PC-9 (cell line): ENCODE measurements around the gene ITGB4. TPM values are rescaled to one million over a fixed set of nuclear protein-coding genes. Genes with fewer than 3 reads are reported as not detected.
A peak's percentile ranks its signal among the peaks of the same experiment; 100 is the strongest.

Source experiments
- BruUV-seq: library from RNA; stranded (reverse); fragments of 400-500 nt; replicated peaks from 2 replicates; lab custom pipeline; 2021; lab: Mats Ljungman, UMichigan
- CTCF ChIA-PET: fragments of 300-600 bp; sonication (Branson Sonifier 250); formaldehyde crosslinking; loops from one replicate; lab custom pipeline; 2022; ENCODE audit warnings: antibody characterized with exemption; lab: Charles Lee
- POLR2A ChIA-PET: fragments of 300-600 bp; sonication (Branson Sonifier 250); formaldehyde crosslinking; loops from one replicate; lab custom pipeline; 2022; ENCODE audit warnings: antibody characterized with exemption; ENCODE audit not compliant: unreplicated experiment; lab: Charles Lee
- DNase-seq, 2 experiments: peaks; one replicate each; pipeline versions ENCODE4 v3.0.0 to v3.0.0-alpha.2; 2015 to 2022; ENCODE audit warnings: mixed read lengths in 1 of 2
- H2AFZ ChIP-seq: fragments of 200-600 bp; sonication (generic); 2 replicates; pipeline ENCODE4 v1.8.1; 2017; ENCODE audit warnings: antibody characterized with exemption
- H3F3A ChIP-seq: fragments of 200-600 bp; sonication (generic); 2 replicates; pipeline ENCODE4 v1.8.1; 2017; ENCODE audit warnings: antibody characterized with exemption, mild to moderate bottlenecking, low read depth; ENCODE audit not compliant: insufficient read depth
- H3K27ac ChIP-seq: fragments of 200-600 bp; sonication (generic); 2 replicates; pipeline ENCODE4 v1.6.1; 2016; ENCODE audit warnings: mixed run types
- H3K27me3 ChIP-seq: fragments of 200-600 bp; sonication (generic); 2 replicates; pipeline ENCODE4 v1.6.1; 2016; ENCODE audit warnings: low read depth, mixed run types; ENCODE audit not compliant: insufficient read depth
- H3K36me3 ChIP-seq: fragments of 200-600 bp; sonication (generic); 2 replicates; pipeline ENCODE4 v1.6.1; 2016; ENCODE audit warnings: low read depth, mixed run types
- H3K4me1 ChIP-seq: fragments of 200-600 bp; sonication (generic); replicated peaks from 2 replicates; pipeline ENCODE4 v1.6.1; 2016; ENCODE audit warnings: mixed run types; ENCODE audit not compliant: insufficient read depth
- H3K4me2 ChIP-seq: fragments of 200-600 bp; sonication (generic); 2 replicates; pipeline ENCODE4 v1.6.1; 2017; ENCODE audit warnings: mixed run types
- H3K4me3 ChIP-seq: fragments of 200-600 bp; sonication (generic); 2 replicates; pipeline ENCODE4 v1.6.1; 2016; ENCODE audit warnings: mixed run types
- H3K79me2 ChIP-seq: fragments of 200-600 bp; sonication (generic); 2 replicates; pipeline ENCODE4 v1.6.1; 2017; ENCODE audit warnings: low read depth, mixed run types
- H3K9me2 ChIP-seq: fragments of 200-600 bp; sonication (generic); 2 replicates; pipeline ENCODE4 v1.8.1; 2017; ENCODE audit warnings: mild to moderate bottlenecking; ENCODE audit not compliant: insufficient read depth
- H3K9me3 ChIP-seq: fragments of 200-600 bp; sonication (generic); 2 replicates; pipeline ENCODE4 v1.8.1; 2016; ENCODE audit warnings: low read depth; ENCODE audit not compliant: insufficient read depth
- H4K20me1 ChIP-seq: fragments of 200-600 bp; sonication (generic); 2 replicates; pipeline ENCODE4 v1.8.1; 2017; ENCODE audit not compliant: insufficient read depth
- EZH2 ChIP-seq: fragments of 200-600 bp; sonication (generic); IDR thresholded peaks from 2 replicates; pipeline ENCODE4 v1.8.0; 2017; ENCODE audit warnings: antibody characterized with exemption, low read depth
- intact Hi-C: fragments of 100-400 bp; cut with micrococcal nuclease; formaldehyde crosslinking; loops from one replicate; pipeline ENCODE4 v1.10.0; 2022; ENCODE audit not compliant: unreplicated experiment
- total RNA-seq: library from RNA; stranded (reverse); gene quantifications from 2 replicates; pipeline ENCODE4 v1.2.3, GENCODE V29; 2021
- TF ChIP-seq, protein P1 (sequence below): fragments of 200-600 bp; sonication (generic); conservative IDR thresholded peaks from 2 replicates; pipeline ENCODE4 v1.6.1; 2017; ENCODE audit warnings: mixed run types, antibody characterized with exemption, mild to moderate bottlenecking, moderate library complexity

The ITGB4 gene
- total RNA-seq, 1 experiment from 2014 or later = 461 TPM

DNA sequence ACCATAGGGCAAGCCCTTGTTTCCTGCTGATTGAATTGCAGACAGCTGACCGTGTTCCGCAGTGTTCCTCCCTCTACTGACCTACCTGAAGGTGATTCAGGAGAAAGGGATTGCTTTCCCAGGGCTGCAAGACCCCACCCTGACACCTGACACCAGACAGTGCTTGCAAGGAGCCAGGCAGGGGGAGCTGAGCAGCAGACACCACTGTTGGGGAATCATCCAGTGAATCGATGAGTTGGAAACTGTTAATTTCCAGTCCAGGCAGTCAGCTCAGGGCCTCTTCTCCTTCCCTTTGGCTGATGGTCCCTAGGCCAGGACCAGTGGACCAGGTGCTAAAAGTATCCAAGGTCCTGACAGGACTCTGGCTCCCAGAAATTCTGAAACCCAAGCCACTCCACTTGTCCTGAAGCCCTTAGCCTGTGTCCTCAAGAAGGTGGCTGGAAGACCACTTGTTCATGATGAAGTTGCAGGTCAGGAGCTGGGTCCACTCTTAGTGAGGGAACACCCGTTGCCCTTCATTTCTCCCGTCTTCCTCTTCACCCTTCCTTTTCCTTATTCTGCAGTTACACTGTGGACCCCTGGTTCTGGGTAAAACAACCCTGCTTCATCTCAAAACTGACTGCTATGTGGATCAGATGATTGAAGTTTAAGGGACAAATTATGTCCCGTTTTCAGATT is 53.9 kb downstream of the ITGB4 start:
- Histone ChIP-seq H3K36me3 (peaks cover 26% of the 10 kb centered on the region), H3K9me2 (no peaks in the 10 kb centered on the region), H2AFZ (no peak overlapping the region), H3K79me2 (peaks cover 32% of the 10 kb centered on the region), H3K9me3 (no peaks in the 10 kb centered on the region), H3K4me3 (no peak overlapping the region), H3K27ac (peak overlapping the region; percentile 37; the same call in 1 of the 2 replicates), H3K27me3 (no peaks in the 10 kb centered on the region), H4K20me1 (peaks cover 36% of the 10 kb centered on the region), H3K4me2 (peak overlapping the region; percentile 34), H3K4me1 (peaks cover 33% of the 10 kb centered on the region), H3F3A (peaks cover 52% of the 10 kb centered on the region)
- no peak for TF ChIP-seq EZH2
- TF ChIP-seq, protein P1, sequence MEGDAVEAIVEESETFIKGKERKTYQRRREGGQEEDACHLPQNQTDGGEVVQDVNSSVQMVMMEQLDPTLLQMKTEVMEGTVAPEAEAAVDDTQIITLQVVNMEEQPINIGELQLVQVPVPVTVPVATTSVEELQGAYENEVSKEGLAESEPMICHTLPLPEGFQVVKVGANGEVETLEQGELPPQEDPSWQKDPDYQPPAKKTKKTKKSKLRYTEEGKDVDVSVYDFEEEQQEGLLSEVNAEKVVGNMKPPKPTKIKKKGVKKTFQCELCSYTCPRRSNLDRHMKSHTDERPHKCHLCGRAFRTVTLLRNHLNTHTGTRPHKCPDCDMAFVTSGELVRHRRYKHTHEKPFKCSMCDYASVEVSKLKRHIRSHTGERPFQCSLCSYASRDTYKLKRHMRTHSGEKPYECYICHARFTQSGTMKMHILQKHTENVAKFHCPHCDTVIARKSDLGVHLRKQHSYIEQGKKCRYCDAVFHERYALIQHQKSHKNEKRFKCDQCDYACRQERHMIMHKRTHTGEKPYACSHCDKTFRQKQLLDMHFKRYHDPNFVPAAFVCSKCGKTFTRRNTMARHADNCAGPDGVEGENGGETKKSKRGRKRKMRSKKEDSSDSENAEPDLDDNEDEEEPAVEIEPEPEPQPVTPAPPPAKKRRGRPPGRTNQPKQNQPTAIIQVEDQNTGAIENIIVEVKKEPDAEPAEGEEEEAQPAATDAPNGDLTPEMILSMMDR = no peak
- DNase-seq = peak; percentile 72 to 75
- CTCF ChIA-PET = interaction anchor here (0.6 kb wide), 1 partner anchor 53 kb away, joined by 3 read pairs; no protein-coding TSS in a partner anchor
- POLR2A ChIA-PET = interaction anchor here (0.6 to 1.0 kb wide), 4 partner anchors 40 to 245 kb away, joined by 3 to 8 read pairs (median 3); no protein-coding TSS in a partner anchor
- no TSS peak for BruUV-seq
- intact Hi-C loops = loop anchor here (5.0 to 10.0 kb wide), 3 partner anchors 42 to 500 kb away; partner anchors contain the start of gene CDK3

DNA sequence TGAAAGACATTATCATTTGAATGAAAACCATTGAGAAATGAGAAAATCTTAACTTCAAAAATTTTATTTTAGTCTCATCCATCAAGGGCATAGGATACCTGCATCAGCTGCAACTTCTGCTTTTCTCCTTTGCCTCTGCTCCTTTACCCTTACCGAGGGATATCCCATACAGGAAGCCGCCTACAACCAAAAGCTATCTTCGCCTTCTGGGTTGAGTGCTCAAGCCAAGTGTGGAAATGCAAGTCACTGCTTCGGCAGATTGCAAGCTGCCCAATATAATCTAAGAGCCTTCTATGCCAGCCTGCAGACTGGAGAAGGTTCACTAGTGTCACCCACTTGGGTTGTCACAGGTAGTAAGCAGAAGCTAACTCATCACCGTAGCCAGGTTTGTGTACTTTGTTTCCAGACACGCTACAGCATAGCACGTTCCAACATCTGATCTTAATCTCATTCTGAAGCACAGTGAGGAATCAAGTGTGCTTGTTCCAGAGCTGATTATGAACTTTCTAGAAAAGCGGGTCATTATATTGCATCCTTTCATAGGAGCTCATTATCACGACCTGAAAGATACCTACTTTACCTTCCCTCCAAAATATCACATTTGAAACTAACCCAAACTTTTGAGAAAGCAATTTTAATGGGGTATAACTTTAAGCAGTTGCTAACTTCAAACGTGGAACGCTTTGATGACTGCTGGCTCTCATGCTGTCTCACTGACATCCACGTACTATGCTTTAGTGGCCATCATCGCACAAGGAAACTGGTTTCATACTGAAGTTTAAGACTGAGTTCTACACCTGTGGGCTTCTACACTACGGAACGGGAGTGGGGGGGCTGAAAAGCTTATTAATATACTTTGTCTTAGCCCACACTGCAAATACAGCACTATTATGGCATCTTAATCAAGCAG is 55.4 kb downstream of the ITGB4 start:
- ChIA-PET POLR2A (interaction anchor here (0.5 to 0.8 kb wide), 5 partner anchors 64 to 251 kb away, joined by 3 to 10 read pairs (median 4); partner anchors contain the start of gene LLGL2), CTCF (interaction anchor here (0.6 to 1.3 kb wide), 3 partner anchors 10 to 156 kb away, joined by 3 to 19 read pairs (median 7); no protein-coding TSS in a partner anchor)
- Histone ChIP-seq H3K4me1 (peaks cover 49% of the 10 kb centered on the region), H3F3A (peaks cover 57% of the 10 kb centered on the region), H2AFZ (no peak overlapping the region), H3K9me3 (no peaks in the 10 kb centered on the region), H3K36me3 (peaks cover 26% of the 10 kb centered on the region), H3K27ac (0 out of 2 replicates have a peak overlapping the region, but pooled peaks have one; percentile 4), H3K4me2 (peak overlapping the region; percentile 96), H4K20me1 (peaks cover 36% of the 10 kb centered on the region), H3K27me3 (no peaks in the 10 kb centered on the region), H3K4me3 (peak overlapping the region; percentile 90; the same call in 1 of the 2 replicates), H3K79me2 (peaks cover 32% of the 10 kb centered on the region), H3K9me2 (no peaks in the 10 kb centered on the region)
- intact Hi-C loops = loop anchor here (5.0 to 10.0 kb wide), 3 partner anchors 41 to 498 kb away; partner anchors contain the start of gene CDK3
- DNase-seq = no peak
- TF ChIP-seq, protein P1 = no peak
- no peak for TF ChIP-seq EZH2
- BruUV-seq = no TSS peak
